AG10803 (cell line): ENCODE measurements around the gene VWA3B.

Experiments used
- DNase-seq: peaks from one replicate; pipeline ENCODE4 v3.0.0; 2010; ENCODE audit warnings: low read depth
- H3K4me3 ChIP-seq: 2 replicates; pipeline ENCODE4 v1.5.1; 2011; ENCODE audit warnings: mild to moderate bottlenecking, low read length, control low read depth
- TF ChIP-seq, protein P1 (sequence below): conservative IDR thresholded peaks from 2 replicates; pipeline ENCODE4 v1.5.1; 2011; ENCODE audit warnings: mild to moderate bottlenecking, low read length, control low read depth, inconsistent platforms

The VWA3B gene

GRCh38 chr2:98269274-98269673 is 182.3 kb downstream of the VWA3B start:
- H3K4me3 ChIP-seq, result no peak overlapping the region
- TF ChIP-seq, protein P1, sequence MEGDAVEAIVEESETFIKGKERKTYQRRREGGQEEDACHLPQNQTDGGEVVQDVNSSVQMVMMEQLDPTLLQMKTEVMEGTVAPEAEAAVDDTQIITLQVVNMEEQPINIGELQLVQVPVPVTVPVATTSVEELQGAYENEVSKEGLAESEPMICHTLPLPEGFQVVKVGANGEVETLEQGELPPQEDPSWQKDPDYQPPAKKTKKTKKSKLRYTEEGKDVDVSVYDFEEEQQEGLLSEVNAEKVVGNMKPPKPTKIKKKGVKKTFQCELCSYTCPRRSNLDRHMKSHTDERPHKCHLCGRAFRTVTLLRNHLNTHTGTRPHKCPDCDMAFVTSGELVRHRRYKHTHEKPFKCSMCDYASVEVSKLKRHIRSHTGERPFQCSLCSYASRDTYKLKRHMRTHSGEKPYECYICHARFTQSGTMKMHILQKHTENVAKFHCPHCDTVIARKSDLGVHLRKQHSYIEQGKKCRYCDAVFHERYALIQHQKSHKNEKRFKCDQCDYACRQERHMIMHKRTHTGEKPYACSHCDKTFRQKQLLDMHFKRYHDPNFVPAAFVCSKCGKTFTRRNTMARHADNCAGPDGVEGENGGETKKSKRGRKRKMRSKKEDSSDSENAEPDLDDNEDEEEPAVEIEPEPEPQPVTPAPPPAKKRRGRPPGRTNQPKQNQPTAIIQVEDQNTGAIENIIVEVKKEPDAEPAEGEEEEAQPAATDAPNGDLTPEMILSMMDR, result peak; percentile 86
- peak; percentile 79 for DNase-seq

- DNase-seq, result peak; percentile 36
- TF ChIP-seq, protein P1, result no peak
- H3K4me3 ChIP-seq, result no peak overlapping the region
Measured at GRCh38 chr2:98269830-98270229, 182.9 kb downstream of the VWA3B start.

GRCh38 chr2:98277162-98277859 is 190.3 kb downstream of the VWA3B start:
- H3K4me3 ChIP-seq, result no peak overlapping the region
- no peak for DNase-seq
- TF ChIP-seq, protein P1, result no peak

- TF ChIP-seq, protein P1, result no peak
- H3K4me3 ChIP-seq, result no peak overlapping the region
- DNase-seq, result no peak
Measured at GRCh38 chr2:98278074-98278473, 191.1 kb downstream of the VWA3B start.

- no peak overlapping the region for H3K4me3 ChIP-seq
- peak; percentile 44 for DNase-seq
- TF ChIP-seq, protein P1, result no peak
Measured at GRCh38 chr2:98280376-98281102, 193.6 kb downstream of the VWA3B start.

GRCh38 chr2:98281607-98282006 is 194.6 kb downstream of the VWA3B start:
- no peak overlapping the region for H3K4me3 ChIP-seq
- TF ChIP-seq, protein P1, result no peak
- DNase-seq, result no peak

- TF ChIP-seq, protein P1, result no peak
- no peak overlapping the region for H3K4me3 ChIP-seq
- DNase-seq, result peak; percentile 1
Measured at GRCh38 chr2:98282109-98282508, 195.1 kb downstream of the VWA3B start.
